SU-DHL-6 (cell line): ENCODE data around the gene ENAM.
"Not testable (repeated sequence)": the region's sequence is repeated elsewhere in the genome, so short reads cannot be mapped to it uniquely, and the experiment has no call there.

Experiments
- H2AFZ ChIP-seq: fragments of 200-600 bp; sonication (generic); 2 replicates; pipeline ENCODE4 v1.6.1; 2014; ENCODE audit warnings: low read depth, mild to moderate bottlenecking, moderate library complexity, mixed read lengths, antibody characterized with exemption, low read length; ENCODE audit not compliant: severe bottlenecking
- H3F3A ChIP-seq: fragments of 200-600 bp; shearing (Covaris generic); 2 replicates; pipeline ENCODE4 v1.6.0; 2016; ENCODE audit warnings: antibody characterized with exemption, mild to moderate bottlenecking; ENCODE audit not compliant: insufficient read depth
- H3K27ac ChIP-seq: fragments of 200-600 bp; sonication (generic); 2 replicates; pipeline ENCODE4 v1.5.1; 2016; ENCODE audit warnings: low read depth, mild to moderate bottlenecking, low read length, moderate library complexity, mixed read lengths
- H3K27me3 ChIP-seq: fragments of 200-600 bp; sonication (generic), shearing (Covaris generic); 2 replicates; pipeline ENCODE4 v1.6.0; 2014; ENCODE audit warnings: mild to moderate bottlenecking, low read length
- H3K36me3 ChIP-seq: fragments of 200-600 bp; sonication (generic); 2 replicates; pipeline ENCODE4 v1.6.1; 2014; ENCODE audit warnings: mild to moderate bottlenecking, low read length, mixed read lengths
- H3K4me2 ChIP-seq: fragments of 300-600, 200-600 bp; shearing (Covaris generic), sonication (generic); 2 replicates; pipeline ENCODE4 v1.6.0; 2014; ENCODE audit warnings: low read length, low read depth, mild to moderate bottlenecking; ENCODE audit not compliant: poor library complexity, severe bottlenecking
- H3K4me3 ChIP-seq: fragments of 200-600 bp; sonication (generic); 2 replicates; pipeline ENCODE4 v1.5.1; 2014; ENCODE audit warnings: antibody characterized with exemption, low read length, mild to moderate bottlenecking, mixed read lengths; ENCODE audit not compliant: insufficient read depth, poor library complexity, severe bottlenecking
- H3K79me2 ChIP-seq: fragments of 200-600 bp; sonication (generic); 2 replicates; pipeline ENCODE4 v1.6.1; 2014; ENCODE audit warnings: mild to moderate bottlenecking, low read length, moderate library complexity; ENCODE audit not compliant: insufficient read depth
- H3K9ac ChIP-seq: fragments of 200-600 bp; sonication (generic); 2 replicates; pipeline ENCODE4 v1.7.0; 2014; ENCODE audit warnings: mild to moderate bottlenecking, low read length
- H3K9me2 ChIP-seq: fragments of 200-600 bp; sonication (generic); replicated peaks from 2 replicates; pipeline ENCODE4 v1.6.1; 2014; ENCODE audit warnings: low read length; ENCODE audit not compliant: insufficient read depth
- H3K9me3 ChIP-seq: fragments of 200-600 bp; sonication (generic); 2 replicates; pipeline ENCODE4 v1.6.1; 2014; ENCODE audit warnings: low read length, mixed read lengths; ENCODE audit not compliant: insufficient read depth
- H4K20me1 ChIP-seq: fragments of 200-600 bp; sonication (generic); 2 replicates; pipeline ENCODE4 v1.6.1; 2014; ENCODE audit warnings: low read depth, mild to moderate bottlenecking, antibody characterized with exemption, low read length, moderate library complexity, mixed read lengths
- EZH2phosphoT487 ChIP-seq: fragments of 200-600 bp; sonication (generic), shearing (Covaris generic); conservative IDR thresholded peaks from 2 replicates; pipeline ENCODE4 v1.6.1; 2018; ENCODE audit warnings: mild to moderate bottlenecking, antibody characterized with exemption, low read length, moderate library complexity, mixed read lengths
- TF ChIP-seq, protein P1 (sequence below): fragments of 200-600 bp; sonication (generic); IDR thresholded peaks from one replicate; pipeline ENCODE4 v1.5.1; 2017; ENCODE audit warnings: antibody characterized with exemption, mild to moderate bottlenecking, low read length, moderate library complexity; ENCODE audit not compliant: insufficient read depth, poor library complexity, severe bottlenecking

The ENAM gene

DNA sequence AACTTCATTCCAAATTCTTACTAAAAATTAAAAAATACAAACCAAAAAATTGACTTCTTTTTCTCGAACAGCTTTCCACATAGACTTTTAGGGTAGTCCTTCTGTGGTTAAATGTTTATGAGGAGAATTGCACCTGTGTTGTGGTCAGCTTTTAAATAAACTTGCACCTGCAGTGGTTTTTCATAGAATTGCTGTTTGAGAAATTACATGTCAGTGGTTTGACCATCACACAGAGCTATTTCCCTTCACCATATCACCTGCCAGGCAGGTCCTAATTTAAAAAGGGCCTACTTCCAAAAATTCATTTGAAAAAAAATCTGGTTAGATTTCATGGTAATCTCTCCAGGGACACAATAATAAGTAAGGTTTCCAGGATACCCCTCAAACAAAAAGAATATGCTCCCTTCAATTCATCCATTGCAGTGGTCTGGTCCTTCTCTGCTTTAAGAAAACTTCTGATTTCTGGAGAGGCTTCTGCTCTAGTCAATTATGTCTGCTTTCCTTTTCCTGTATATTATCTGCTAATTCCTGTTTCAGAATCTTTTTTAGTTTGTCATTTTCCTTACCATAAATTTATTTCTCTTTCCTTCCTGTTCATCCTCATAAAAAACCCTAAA, 49.9 kb downstream of the ENAM start:
- Histone ChIP-seq H2AFZ (no peak overlapping the region), H3K9me2 (no peaks in the 10 kb centered on the region), H3K4me2 (peak overlapping the region; percentile 83), H3K36me3 (no peaks in the 10 kb centered on the region), H3K27me3 (no peaks in the 10 kb centered on the region), H3K4me3 (peak overlapping the region; percentile 37), H3F3A (peaks cover 35% of the 10 kb centered on the region; the same call in 1 of the 2 replicates), H3K79me2 (no peaks in the 10 kb centered on the region), H4K20me1 (no peaks in the 10 kb centered on the region), H3K9ac (peak overlapping the region; percentile 33), H3K27ac (peak overlapping the region; percentile 87), H3K9me3 (no peaks in the 10 kb centered on the region)
- TF ChIP-seq EZH2phosphoT487: no peak
- TF ChIP-seq, protein P1, sequence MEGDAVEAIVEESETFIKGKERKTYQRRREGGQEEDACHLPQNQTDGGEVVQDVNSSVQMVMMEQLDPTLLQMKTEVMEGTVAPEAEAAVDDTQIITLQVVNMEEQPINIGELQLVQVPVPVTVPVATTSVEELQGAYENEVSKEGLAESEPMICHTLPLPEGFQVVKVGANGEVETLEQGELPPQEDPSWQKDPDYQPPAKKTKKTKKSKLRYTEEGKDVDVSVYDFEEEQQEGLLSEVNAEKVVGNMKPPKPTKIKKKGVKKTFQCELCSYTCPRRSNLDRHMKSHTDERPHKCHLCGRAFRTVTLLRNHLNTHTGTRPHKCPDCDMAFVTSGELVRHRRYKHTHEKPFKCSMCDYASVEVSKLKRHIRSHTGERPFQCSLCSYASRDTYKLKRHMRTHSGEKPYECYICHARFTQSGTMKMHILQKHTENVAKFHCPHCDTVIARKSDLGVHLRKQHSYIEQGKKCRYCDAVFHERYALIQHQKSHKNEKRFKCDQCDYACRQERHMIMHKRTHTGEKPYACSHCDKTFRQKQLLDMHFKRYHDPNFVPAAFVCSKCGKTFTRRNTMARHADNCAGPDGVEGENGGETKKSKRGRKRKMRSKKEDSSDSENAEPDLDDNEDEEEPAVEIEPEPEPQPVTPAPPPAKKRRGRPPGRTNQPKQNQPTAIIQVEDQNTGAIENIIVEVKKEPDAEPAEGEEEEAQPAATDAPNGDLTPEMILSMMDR: no peak

DNA sequence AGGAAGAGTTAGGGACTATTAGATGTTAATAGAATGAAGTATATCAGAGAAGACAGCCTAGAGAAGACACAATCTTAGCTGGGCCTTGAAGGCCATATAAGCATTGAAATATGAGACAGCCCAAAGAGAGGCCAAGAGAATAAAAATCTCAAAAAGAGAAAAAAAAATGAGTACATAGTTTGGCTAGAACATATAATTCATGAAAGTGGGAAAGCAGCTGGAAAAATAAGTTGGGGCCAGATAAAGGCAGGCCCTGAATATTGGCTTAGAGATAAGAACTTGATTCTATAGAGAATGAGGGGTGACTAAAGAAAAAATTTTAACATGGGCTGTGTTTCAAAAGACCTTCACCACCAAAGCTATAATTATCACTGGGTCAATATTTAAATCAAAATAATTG, 52.4 kb downstream of the ENAM start:
- TF ChIP-seq EZH2phosphoT487: no peak
- TF ChIP-seq, protein P1: no peak
- H3K27ac ChIP-seq: peak overlapping the region; percentile 87
- H4K20me1 ChIP-seq: no peaks in the 10 kb centered on the region
- no peaks in the 10 kb centered on the region for H3K79me2 ChIP-seq
- no peaks in the 10 kb centered on the region for H3K9me2 ChIP-seq
- H3K4me3 ChIP-seq: no peak overlapping the region
- peak overlapping the region; percentile 83 for H3K4me2 ChIP-seq
- no peaks in the 10 kb centered on the region for H3K9me3 ChIP-seq
- peak overlapping the region; percentile 46 for H3K9ac ChIP-seq
- peaks cover 23% of the 10 kb centered on the region; the same call in 1 of the 2 replicates for H3F3A ChIP-seq
- no peaks in the 10 kb centered on the region for H3K36me3 ChIP-seq
- H2AFZ ChIP-seq: no peak overlapping the region
- no peaks in the 10 kb centered on the region for H3K27me3 ChIP-seq

DNA sequence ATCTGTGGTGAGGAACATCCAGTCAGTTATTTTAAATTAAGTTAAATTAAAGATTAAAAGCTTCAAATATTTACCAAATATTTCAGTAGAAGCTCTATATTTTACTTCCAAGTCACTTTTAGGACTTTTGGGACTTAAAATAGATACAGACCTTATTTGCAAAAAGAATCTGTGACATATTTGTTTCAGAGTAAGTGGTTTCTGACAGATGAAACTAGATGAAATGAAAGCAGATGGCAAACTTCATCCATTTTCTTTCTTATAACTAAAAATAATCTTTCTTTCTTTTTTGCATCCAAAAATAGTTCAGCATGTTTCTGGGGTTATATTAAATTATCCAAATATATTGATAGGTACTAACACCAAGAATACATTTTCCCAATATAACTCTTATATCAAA, 53.2 kb downstream of the ENAM start:
- peak overlapping the region; percentile 87 for H3K27ac ChIP-seq
- H3K9me2 ChIP-seq: no peaks in the 10 kb centered on the region
- 0 out of 2 replicates have a peak overlapping the region, but pooled peaks have one; percentile 46 for H3K9ac ChIP-seq
- H4K20me1 ChIP-seq: no peaks in the 10 kb centered on the region
- H2AFZ ChIP-seq: no peak overlapping the region
- no peak overlapping the region for H3K4me3 ChIP-seq
- H3F3A ChIP-seq: peaks cover 23% of the 10 kb centered on the region; the same call in 1 of the 2 replicates
- H3K9me3 ChIP-seq: no peaks in the 10 kb centered on the region
- no peaks in the 10 kb centered on the region for H3K36me3 ChIP-seq
- TF ChIP-seq, protein P1: no peak
- no peak for TF ChIP-seq EZH2phosphoT487
- no peaks in the 10 kb centered on the region for H3K79me2 ChIP-seq
- no peaks in the 10 kb centered on the region for H3K27me3 ChIP-seq
- peak overlapping the region; percentile 83 for H3K4me2 ChIP-seq

DNA sequence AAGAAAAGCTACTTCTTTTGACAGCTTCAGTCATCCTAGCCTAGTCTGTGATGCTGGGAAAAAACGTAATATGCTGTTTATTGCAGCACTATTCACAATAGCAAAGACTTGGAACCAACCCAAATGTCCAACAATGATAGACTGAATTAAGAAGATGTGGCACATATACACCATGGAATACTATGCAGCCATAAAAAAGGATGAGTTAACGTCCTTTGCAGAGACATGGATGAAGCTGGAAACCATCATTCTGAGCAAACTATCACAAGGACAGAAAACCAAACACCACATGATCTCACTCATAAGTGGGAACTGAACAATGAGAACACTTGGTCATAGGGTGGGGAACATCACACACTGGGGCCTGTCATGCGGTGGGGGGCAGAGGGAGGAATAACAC, 53.6 kb downstream of the ENAM start:
- H4K20me1 ChIP-seq, H3K27me3 ChIP-seq, H3K9ac ChIP-seq, H3K9me2 ChIP-seq, H3K9me3 ChIP-seq, H2AFZ ChIP-seq, H3K36me3 ChIP-seq, H3K79me2 ChIP-seq, H3K4me3 ChIP-seq: not testable (repeated sequence)
- peaks cover 22% of the 10 kb centered on the region; the same call in 1 of the 2 replicates for H3F3A ChIP-seq
- peak overlapping the region; percentile 87 for H3K27ac ChIP-seq
- peak overlapping the region; percentile 83 for H3K4me2 ChIP-seq
